HL-60 (cell line): ENCODE measurements around the gene SLC10A3.

Source experiments
- DNase-seq, 2 experiments: peaks; one replicate each; pipeline ENCODE4 v3.0.0-alpha.2; 2010 to 2020; ENCODE audit warnings: low read depth in 1 of 2, low spot score in 1 of 2
- H3K27ac ChIP-seq: fragments of 250-450 bp; sonication (Bioruptor Pico); replicated peaks from 2 replicates; pipeline ENCODE4 v1.5.1; 2020; ENCODE audit warnings: mild to moderate bottlenecking, moderate library complexity
- H3K27me3 ChIP-seq: fragments of 250-450 bp; sonication (Bioruptor Pico); 2 replicates; pipeline ENCODE4 v1.5.1; 2021; ENCODE audit warnings: mild to moderate bottlenecking, moderate library complexity; ENCODE audit not compliant: insufficient read depth, poor library complexity, severe bottlenecking
- H3K4me3 ChIP-seq: replicated peaks from 2 replicates; pipeline ENCODE4 v1.5.1; 2011; ENCODE audit warnings: mild to moderate bottlenecking, control low read depth, low read length; ENCODE audit not compliant: insufficient read depth
- GABPA ChIP-seq: IDR thresholded peaks from 2 replicates; pipeline ENCODE4 v1.6.1; 2012; ENCODE audit warnings: low read depth
- POLR2AphosphoS5 ChIP-seq: IDR thresholded peaks from 2 replicates; pipeline ENCODE4 v1.6.1; 2012; ENCODE audit warnings: low read depth
- SPI1 ChIP-seq: IDR thresholded peaks from 2 replicates; pipeline ENCODE4 v1.6.1; 2012; ENCODE audit warnings: low read depth, mild to moderate bottlenecking, borderline replicate concordance
- TF ChIP-seq, protein P1 (sequence below): IDR thresholded peaks from 2 replicates; pipeline ENCODE4 v1.6.1; 2012; ENCODE audit warnings: low read depth; ENCODE audit not compliant: insufficient replicate concordance
- TF ChIP-seq, protein P2 (sequence below): IDR thresholded peaks from one replicate; pipeline ENCODE4 v1.5.1; 2011; ENCODE audit warnings: low read length, control low read depth, inconsistent platforms; ENCODE audit not compliant: insufficient read depth

The SLC10A3 gene

DNA sequence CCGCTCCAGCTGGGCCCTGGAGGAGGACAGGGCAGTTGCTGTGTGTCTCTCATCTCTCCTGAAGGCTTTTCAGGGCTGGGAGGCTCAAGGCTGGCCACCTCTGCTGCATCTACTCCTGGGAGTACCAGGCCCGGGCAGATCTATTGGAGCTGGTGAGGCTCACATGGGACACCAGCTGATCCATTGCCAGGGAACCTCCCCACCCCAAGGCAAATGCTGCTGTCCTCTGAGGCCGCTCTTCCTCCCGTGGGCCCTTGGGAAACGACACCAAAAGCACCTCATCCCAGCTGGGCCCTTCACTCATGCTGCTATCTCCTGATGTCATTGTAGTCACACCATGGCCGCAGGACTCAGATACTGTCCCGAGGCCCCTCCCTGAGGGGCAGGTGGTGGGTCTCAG is 7.6 kb downstream of the SLC10A3 start:
- Histone ChIP-seq H3K4me3 (no peak overlapping the region), H3K27me3 (no peaks in the 10 kb centered on the region), H3K27ac (no peak overlapping the region)
- DNase-seq: no peak
- TF ChIP-seq POLR2AphosphoS5 (no peak), GABPA (no peak), SPI1 (no peak)
- TF ChIP-seq, protein P1, sequence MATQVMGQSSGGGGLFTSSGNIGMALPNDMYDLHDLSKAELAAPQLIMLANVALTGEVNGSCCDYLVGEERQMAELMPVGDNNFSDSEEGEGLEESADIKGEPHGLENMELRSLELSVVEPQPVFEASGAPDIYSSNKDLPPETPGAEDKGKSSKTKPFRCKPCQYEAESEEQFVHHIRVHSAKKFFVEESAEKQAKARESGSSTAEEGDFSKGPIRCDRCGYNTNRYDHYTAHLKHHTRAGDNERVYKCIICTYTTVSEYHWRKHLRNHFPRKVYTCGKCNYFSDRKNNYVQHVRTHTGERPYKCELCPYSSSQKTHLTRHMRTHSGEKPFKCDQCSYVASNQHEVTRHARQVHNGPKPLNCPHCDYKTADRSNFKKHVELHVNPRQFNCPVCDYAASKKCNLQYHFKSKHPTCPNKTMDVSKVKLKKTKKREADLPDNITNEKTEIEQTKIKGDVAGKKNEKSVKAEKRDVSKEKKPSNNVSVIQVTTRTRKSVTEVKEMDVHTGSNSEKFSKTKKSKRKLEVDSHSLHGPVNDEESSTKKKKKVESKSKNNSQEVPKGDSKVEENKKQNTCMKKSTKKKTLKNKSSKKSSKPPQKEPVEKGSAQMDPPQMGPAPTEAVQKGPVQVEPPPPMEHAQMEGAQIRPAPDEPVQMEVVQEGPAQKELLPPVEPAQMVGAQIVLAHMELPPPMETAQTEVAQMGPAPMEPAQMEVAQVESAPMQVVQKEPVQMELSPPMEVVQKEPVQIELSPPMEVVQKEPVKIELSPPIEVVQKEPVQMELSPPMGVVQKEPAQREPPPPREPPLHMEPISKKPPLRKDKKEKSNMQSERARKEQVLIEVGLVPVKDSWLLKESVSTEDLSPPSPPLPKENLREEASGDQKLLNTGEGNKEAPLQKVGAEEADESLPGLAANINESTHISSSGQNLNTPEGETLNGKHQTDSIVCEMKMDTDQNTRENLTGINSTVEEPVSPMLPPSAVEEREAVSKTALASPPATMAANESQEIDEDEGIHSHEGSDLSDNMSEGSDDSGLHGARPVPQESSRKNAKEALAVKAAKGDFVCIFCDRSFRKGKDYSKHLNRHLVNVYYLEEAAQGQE: no peak
- TF ChIP-seq, protein P2, sequence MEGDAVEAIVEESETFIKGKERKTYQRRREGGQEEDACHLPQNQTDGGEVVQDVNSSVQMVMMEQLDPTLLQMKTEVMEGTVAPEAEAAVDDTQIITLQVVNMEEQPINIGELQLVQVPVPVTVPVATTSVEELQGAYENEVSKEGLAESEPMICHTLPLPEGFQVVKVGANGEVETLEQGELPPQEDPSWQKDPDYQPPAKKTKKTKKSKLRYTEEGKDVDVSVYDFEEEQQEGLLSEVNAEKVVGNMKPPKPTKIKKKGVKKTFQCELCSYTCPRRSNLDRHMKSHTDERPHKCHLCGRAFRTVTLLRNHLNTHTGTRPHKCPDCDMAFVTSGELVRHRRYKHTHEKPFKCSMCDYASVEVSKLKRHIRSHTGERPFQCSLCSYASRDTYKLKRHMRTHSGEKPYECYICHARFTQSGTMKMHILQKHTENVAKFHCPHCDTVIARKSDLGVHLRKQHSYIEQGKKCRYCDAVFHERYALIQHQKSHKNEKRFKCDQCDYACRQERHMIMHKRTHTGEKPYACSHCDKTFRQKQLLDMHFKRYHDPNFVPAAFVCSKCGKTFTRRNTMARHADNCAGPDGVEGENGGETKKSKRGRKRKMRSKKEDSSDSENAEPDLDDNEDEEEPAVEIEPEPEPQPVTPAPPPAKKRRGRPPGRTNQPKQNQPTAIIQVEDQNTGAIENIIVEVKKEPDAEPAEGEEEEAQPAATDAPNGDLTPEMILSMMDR: no peak

DNA sequence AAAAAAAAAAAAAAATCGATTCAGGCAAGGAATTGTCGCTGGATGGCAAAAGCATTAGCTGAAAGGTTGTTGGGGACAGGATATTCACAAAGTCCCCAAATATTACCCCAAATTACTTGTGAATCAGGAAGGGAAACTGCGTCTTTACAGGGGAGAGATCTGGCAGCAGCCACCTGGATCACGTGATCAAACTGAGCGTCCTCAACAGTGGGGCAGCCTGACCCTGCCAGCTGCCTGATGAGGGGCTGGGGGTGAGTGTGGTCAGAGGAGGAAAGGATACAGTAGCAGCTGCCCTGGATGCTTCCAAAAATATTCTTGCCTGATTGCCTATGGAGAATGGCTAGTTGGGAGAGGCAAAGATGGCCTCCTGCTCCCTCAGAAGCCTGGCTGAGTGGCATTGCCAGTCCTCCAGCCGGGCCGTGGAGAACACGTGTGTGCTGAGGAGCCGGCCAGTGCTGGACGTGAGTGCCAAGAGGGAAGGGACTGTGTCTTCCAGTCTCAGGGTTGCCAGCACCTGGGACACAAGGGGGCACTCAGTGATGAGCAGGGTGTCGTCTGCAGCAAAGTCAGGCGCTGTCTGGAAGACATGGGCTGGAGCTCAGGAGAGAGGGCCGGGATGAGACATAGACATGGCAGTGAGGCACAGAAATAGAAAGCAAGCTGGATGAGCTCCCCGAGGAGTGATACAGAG is 8.4 kb downstream of the SLC10A3 start:
- no peak overlapping the region for H3K27ac ChIP-seq
- TF ChIP-seq SPI1 (no peak), GABPA (no peak), POLR2AphosphoS5 (no peak)
- TF ChIP-seq, protein P1: no peak
- TF ChIP-seq, protein P2: no peak
- no peak overlapping the region for H3K4me3 ChIP-seq
- no peaks in the 10 kb centered on the region for H3K27me3 ChIP-seq
- DNase-seq: no peak

DNA sequence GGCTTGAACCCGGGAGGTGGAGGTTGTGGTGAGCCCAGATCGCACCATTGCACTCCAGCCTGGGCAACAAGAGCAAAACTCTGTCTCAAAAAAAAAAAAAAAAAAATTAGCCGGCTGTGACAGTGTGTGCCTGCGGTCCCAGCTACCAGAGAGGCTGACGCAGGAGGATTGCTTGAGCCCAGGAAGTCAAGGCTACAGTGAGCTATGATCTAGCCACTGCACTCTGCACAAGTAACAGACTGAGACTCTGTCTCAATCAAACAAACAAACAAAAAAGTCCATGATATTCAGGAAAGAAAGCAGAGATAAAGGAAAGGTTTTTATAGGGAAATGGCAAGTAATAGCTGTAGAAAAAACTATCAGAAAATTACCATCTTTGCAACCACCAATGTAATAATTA is 9.2 kb downstream of the SLC10A3 start:
- no peak for TF ChIP-seq POLR2AphosphoS5
- no peak for TF ChIP-seq GABPA
- TF ChIP-seq, protein P1: no peak
- TF ChIP-seq SPI1: no peak
- TF ChIP-seq, protein P2: no peak
- no peak for DNase-seq

More for the DNA sequence above, 9.2 kb downstream of the SLC10A3 start:
- no peak overlapping the region for H3K27ac ChIP-seq
- H3K4me3 ChIP-seq: no peak overlapping the region
- H3K27me3 ChIP-seq: no peaks in the 10 kb centered on the region
